K562 (cell line): ENCODE measurements around the gene COL15A1. TPM values are rescaled to one million over a fixed set of nuclear protein-coding genes. Genes with fewer than 3 reads are reported as not detected.
A peak's percentile ranks its signal among the peaks of the same experiment; 100 is the strongest.

Experiments used
- ATAC-seq: fragments of 200-7000 bp; cut with Tn5 transposase; 3 replicates; pipeline ENCODE4 v1.9.1; 2020; ENCODE audit warnings: moderate library complexity
- BruUV-seq: library from RNA; stranded (reverse); fragments of 400-500 nt; replicated peaks from 2 replicates; lab custom pipeline; 2021; lab: Mats Ljungman, UMichigan
- CTCF ChIA-PET: fragments of 300-600 bp; formaldehyde crosslinking; extraction: SDS; loops from one replicate; lab custom pipeline; 2021; ENCODE audit warnings: low intra/inter-chr PET ratio; lab: Yijun Ruan, JAX
- POLR2A ChIA-PET: fragments of 300-600, 350-650 bp; sonication (Branson Sonifier 250); formaldehyde crosslinking; extraction: SDS; loops from one replicate; lab custom pipeline; 2021; ENCODE audit warnings: antibody characterized with exemption, inconsistent platforms; lab: Yijun Ruan, JAX
- DNase-seq, 4 experiments: peaks; one replicate each; pipeline versions ENCODE4 v3.0.0 to v3.0.0-alpha.2; 2011 to 2018; ENCODE audit warnings: low spot score in 3 of 4, mixed read lengths in 3 of 4; ENCODE audit errors: extremely low read depth in 1 of 4
- FAIRE-seq: peaks from 2 replicates; lab custom pipeline; 2011; peaks lifted over from hg19 to GRCh38; lab: Jason Lieb, UNC
- H2AFZ ChIP-seq: 2 replicates; pipeline ENCODE4 v1.6.0; 2011; ENCODE audit warnings: low read depth, low read length, control low read depth, inconsistent platforms
- H3K27ac ChIP-seq: fragments of 200-600 bp; 3 replicates; pipeline ENCODE4 v1.8.0; 2011; ENCODE audit warnings: low read depth, mild to moderate bottlenecking, control low read depth, inconsistent platforms, low read length, moderate library complexity, mixed read lengths; ENCODE audit errors: extremely low read depth
- H3K27me3 ChIP-seq, 2 experiments: fragments of 300-600 bp in 1 of 2; 2 replicates in 1 of 2; 3 replicates in 1 of 2; pipeline versions ENCODE4 v1.6.0 to v1.8.0; 2011; ENCODE audit warnings: inconsistent platforms in 2 of 2, low read length in 2 of 2, mild to moderate bottlenecking in 1 of 2, mixed read lengths in 1 of 2, moderate library complexity in 1 of 2; ENCODE audit not compliant: control insufficient read depth in 2 of 2, insufficient read depth in 2 of 2
- H3K36me3 ChIP-seq: fragments of 300-600 bp; 3 replicates; pipeline ENCODE4 v1.8.0; 2011; ENCODE audit warnings: mild to moderate bottlenecking, low read length, inconsistent platforms; ENCODE audit not compliant: control insufficient read depth, insufficient read depth
- H3K4me1 ChIP-seq, 2 experiments: fragments of 200-600 bp in 1 of 2; replicated peaks in 1 of 2; 2 replicates in 1 of 2; 3 replicates in 1 of 2; pipeline versions ENCODE4 v1.5.1 to v1.8.0; 2011; ENCODE audit warnings: inconsistent platforms in 2 of 2, low read length in 2 of 2, mild to moderate bottlenecking in 1 of 2, mixed read lengths in 1 of 2, moderate library complexity in 1 of 2; ENCODE audit not compliant: control insufficient read depth in 2 of 2, insufficient read depth in 2 of 2
- H3K4me2 ChIP-seq: 2 replicates; pipeline ENCODE4 v1.6.1; 2011; ENCODE audit warnings: low read length, control low read depth, inconsistent platforms, mixed read lengths; ENCODE audit not compliant: insufficient read depth
- H3K4me3 ChIP-seq: fragments of 200-600 bp; sonication (generic), shearing (Covaris generic); 2 replicates; pipeline ENCODE4 v1.5.1; 2016; ENCODE audit warnings: control low read depth, inconsistent platforms
- H3K79me2 ChIP-seq: fragments of 200-600 bp; 3 replicates; pipeline ENCODE4 v1.8.0; 2011; ENCODE audit warnings: low read length, inconsistent platforms; ENCODE audit not compliant: control insufficient read depth, insufficient read depth
- H3K9ac ChIP-seq, 2 experiments: 2 replicates each; pipeline versions ENCODE4 v1.6.0 to v1.6.1; 2011; ENCODE audit warnings: low read depth in 2 of 2, low read length in 2 of 2, control low read depth in 1 of 2, inconsistent platforms in 1 of 2, mild to moderate bottlenecking in 1 of 2, mixed read lengths in 1 of 2; ENCODE audit not compliant: insufficient read depth in 1 of 2
- H3K9me1 ChIP-seq: one replicate; pipeline ENCODE4 v1.6.0; 2011; ENCODE audit warnings: inconsistent platforms, mild to moderate bottlenecking, low read length, moderate library complexity; ENCODE audit not compliant: control insufficient read depth, insufficient read depth
- H3K9me3 ChIP-seq: replicated peaks from 2 replicates; pipeline ENCODE4 v1.5.1; 2011; ENCODE audit warnings: low read depth, low read length, inconsistent platforms; ENCODE audit not compliant: control insufficient read depth, insufficient read depth
- H4K20me1 ChIP-seq: replicated peaks from 2 replicates; pipeline ENCODE4 v1.6.1; 2011; ENCODE audit warnings: low read length, inconsistent platforms, mixed read lengths; ENCODE audit not compliant: control insufficient read depth, insufficient read depth
- AFF1 ChIP-seq, 2 experiments: fragments of 450-650 bp; IDR thresholded peaks; 2 replicates each; pipeline ENCODE4 v1.6.1; 2018; ENCODE audit warnings: mild to moderate bottlenecking in 2 of 2, low read depth in 1 of 2; ENCODE audit not compliant: partially characterized antibody in 2 of 2
- E4F1 ChIP-seq: fragments of 250-450 bp; sonication (Bioruptor Pico); IDR thresholded peaks from 2 replicates; pipeline ENCODE4 v1.5.0; 2021; ENCODE audit warnings: mild to moderate bottlenecking, borderline replicate concordance
- ELF1 ChIP-seq: fragments of 200-800 bp; sonication (Bioruptor generic); IDR thresholded peaks from 2 replicates; pipeline ENCODE4 v1.6.1; 2016; ENCODE audit warnings: missing genetic modification characterization, missing compliant biosample characterization
- EZH2 ChIP-seq: IDR thresholded peaks from 2 replicates; pipeline ENCODE4 v1.6.1; 2012; ENCODE audit warnings: low read depth, mild to moderate bottlenecking, inconsistent platforms, low read length, borderline replicate concordance
- MNT ChIP-seq, 2 experiments: fragments of 450-650 bp; conservative IDR thresholded peaks; 2 replicates each; pipeline ENCODE4 v1.6.1; 2017; ENCODE audit warnings: mild to moderate bottlenecking in 2 of 2, moderate library complexity in 2 of 2
- STAG1 ChIP-seq: sonication (generic); formaldehyde crosslinking; IDR thresholded peaks from 2 replicates; pipeline ENCODE4 v1.5.0; 2020; ENCODE audit warnings: missing genetic modification reagents, borderline replicate concordance
- ZNF140 ChIP-seq: fragments of 250-450 bp; sonication (Bioruptor Pico); IDR thresholded peaks from 2 replicates; pipeline ENCODE4 v1.8.0; 2021; ENCODE audit warnings: moderate library complexity, mild to moderate bottlenecking, inconsistent platforms
- ZNF274 ChIP-seq: IDR thresholded peaks from 2 replicates; pipeline ENCODE4 v1.6.1; 2011; ENCODE audit warnings: low read depth, mild to moderate bottlenecking, low read length, moderate library complexity, borderline replicate concordance
- ZNF561 ChIP-seq: fragments of 450-650 bp; formaldehyde crosslinking; conservative IDR thresholded peaks from 2 replicates; pipeline ENCODE4 v1.4.0; 2020; ENCODE audit warnings: mild to moderate bottlenecking, moderate library complexity
- ZNF584 ChIP-seq: fragments of 200-800 bp; sonication (Bioruptor generic); IDR thresholded peaks from 2 replicates; pipeline ENCODE4 v1.6.1; 2016; ENCODE audit warnings: low read depth, mild to moderate bottlenecking, missing genetic modification characterization, missing compliant biosample characterization
- WGBS: fragments of 100-300 bp; shearing (Covaris generic); methylation state at CpG from one replicate; pipeline ENCODE4 v1.1.6; 2016; ENCODE audit warnings: low coverage, mixed read lengths; ENCODE audit not compliant: insufficient coverage; ENCODE audit errors: missing lambda C conversion rate; 5-methylcytosine and 5-hydroxymethylcytosine counted together
- in situ Hi-C: fragments of 300-500 bp; cut with MboI; formaldehyde crosslinking; loops from 4 replicates; pipeline ENCODE4 v1.15.0; 2018; ENCODE audit warnings: inconsistent platforms, mixed read lengths
- intact Hi-C: fragments of 100-400 bp; cut with micrococcal nuclease; formaldehyde crosslinking; loops from 2 replicates; pipeline ENCODE4 v1.14.2; 2022
- polyA plus RNA-seq, 8 experiments: library from polyadenylated mRNA; depleted of rRNA in 4 of 8; stranded (reverse) in 5 of 8; unstranded in 3 of 8; fragments of >200 nt; fragmentation: Nextera tagmentation in 2 of 8; fragmentation: Illumina TruSeq in 1 of 8; extraction: Ambion mirVana in 2 of 8; extraction: Trizol in 1 of 8; gene quantifications; 2 replicates each; pipeline versions ENCODE4 v1.2.1 to v1.2.3, GENCODE V29; 2011 to 2014; ENCODE audit warnings: inconsistent platforms in 1 of 8, missing spikeins in 1 of 8
- total RNA-seq, 7 experiments: library from RNA; depleted of rRNA in 6 of 7; stranded (reverse); fragments of >200 nt in 6 of 7; fragmentation: Illumina TruSeq in 2 of 7; extraction: Trizol in 2 of 7; gene quantifications; 2 replicates each; pipeline versions ENCODE4 v1.2.1 to v1.2.3, GENCODE V29; 2011 to 2021; ENCODE audit warnings: low replicate concordance in 1 of 7

COL15A1 gene
- total and polyA plus RNA-seq, 9 of the 15 experiments (the other 6 are each of a cell fraction or from before 2014, with no cell fraction given): 0.46 to 5.1 (median 2.6) TPM

GRCh38 chr9:99004717-99005460 lies 61.2 kb downstream of the COL15A1 start:
- Histone ChIP-seq H3K9me1 (no peaks in the 10 kb centered on the region), H3K4me3 (no peak overlapping the region), H2AFZ (no peak overlapping the region), H3K36me3 (no peaks in the 10 kb centered on the region), H3K79me2 (no peaks in the 10 kb centered on the region), H4K20me1 (no peaks in the 10 kb centered on the region), H3K9ac (peak overlapping the region in 1 of 2 experiments; percentile 39; a peak in 1 of 4 replicates), H3K9me3 (no peaks in the 10 kb centered on the region), H3K27ac (no peak overlapping the region), H3K27me3 (no peaks in the 10 kb centered on the region), H3K4me2 (no peak overlapping the region), H3K4me1 (peaks cover 30 to 33% of the 10 kb centered on the region in 2 experiments)
- FAIRE-seq (no peak), DNase-seq (no peak), ATAC-seq (no peak)
- WGBS: 75% methylated on average over 16 of the region's 16 CpGs
- intact Hi-C loops (no loop called here), in situ Hi-C loops (no loop called here)
- BruUV-seq: no TSS peak
- TF ChIP-seq ELF1 (tag): no peak
- TF ChIP-seq ZNF140 (CRISPR knock-in tag): no peak
- TF ChIP-seq ZNF561 (CRISPR knock-in tag): no peak
- no peak for TF ChIP-seq EZH2
- no peak for TF ChIP-seq MNT (conservative IDR thresholded peaks at IDR 0.05)
- TF ChIP-seq STAG1: no peak
- no peak for TF ChIP-seq ZNF274
- TF ChIP-seq E4F1: no peak
- no peak for TF ChIP-seq ZNF584
- TF ChIP-seq AFF1 (IDR thresholded peaks at IDR 0.05; ENCODE audit: low read depth in 1 of 2, partially characterized antibody in 2 of 2): no peak
- ChIA-PET CTCF (no interaction called here), POLR2A (interaction anchor here (0.6 to 1.1 kb wide), 4 partner anchors 10 to 340 kb away, joined by 3 to 5 read pairs (median 3); no protein-coding TSS in a partner anchor)
